Subcutaneous adipose tissue (tissue), 4 donors: ENCODE measurements around the gene TMPRSS11A. TPM values are rescaled to one million over a fixed set of nuclear protein-coding genes. Genes with fewer than 3 reads are reported as not detected.

Experiments
- CTCF ChIP-seq: fragments of 450-650 bp; IDR thresholded peaks from one replicate; pipeline ENCODE4 v1.5.1; 2016; ENCODE audit warnings: low read depth, mild to moderate bottlenecking, control low read depth, antibody characterized with exemption, moderate library complexity
- total RNA-seq, 4 donors: library from RNA; depleted of rRNA; stranded (reverse); fragments of >200 nt; gene quantifications; one replicate each; pipeline ENCODE4 v1.1.0, GENCODE V29; 2016

Gene TMPRSS11A
- total RNA-seq: not detected

DNA sequence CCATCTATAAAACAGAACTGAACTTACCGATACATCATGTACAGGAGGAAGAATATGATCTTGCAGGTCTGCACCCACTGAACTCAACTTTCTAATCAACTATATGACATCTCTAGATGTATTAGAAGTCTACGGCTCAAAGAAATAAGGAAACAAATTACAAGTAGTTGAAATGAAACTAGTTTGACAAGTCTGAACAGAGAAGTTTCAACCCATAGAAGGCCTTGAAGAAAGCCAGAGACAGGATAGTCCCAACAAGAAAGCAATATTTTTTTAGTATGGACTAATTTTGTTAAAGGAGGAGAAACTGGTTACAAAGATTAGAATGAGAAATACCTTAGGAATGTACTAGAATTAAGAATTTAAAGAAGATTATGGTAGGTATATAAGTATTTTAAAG is at the start of gene TMPRSS11A:
TSS of gene TMPRSS11A (minus strand) at position 138 of the 400 bp plus-strand sequence. CDS start at position 38, 100 bp downstream.
- no peak for TF ChIP-seq CTCF

DNA sequence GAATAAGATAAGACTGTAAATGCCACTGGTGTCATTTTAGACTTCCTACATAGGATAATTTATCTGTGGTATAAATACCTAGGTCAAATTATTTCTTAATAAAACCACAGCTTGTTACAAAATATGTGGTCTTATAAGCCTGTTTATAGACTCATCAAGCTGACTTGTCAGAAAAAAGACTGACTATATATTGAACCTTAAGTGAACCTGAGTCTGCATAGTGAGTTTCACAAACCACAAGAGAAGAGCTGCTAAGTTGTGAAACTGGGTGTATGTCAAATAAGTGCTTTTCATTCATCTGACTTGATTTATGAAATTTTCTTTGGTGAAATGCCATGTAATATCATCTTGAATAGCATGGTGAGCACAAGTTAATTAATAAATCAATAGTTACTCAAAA is 48.4 kb upstream of the TMPRSS11A start:
- no peak for TF ChIP-seq CTCF

DNA sequence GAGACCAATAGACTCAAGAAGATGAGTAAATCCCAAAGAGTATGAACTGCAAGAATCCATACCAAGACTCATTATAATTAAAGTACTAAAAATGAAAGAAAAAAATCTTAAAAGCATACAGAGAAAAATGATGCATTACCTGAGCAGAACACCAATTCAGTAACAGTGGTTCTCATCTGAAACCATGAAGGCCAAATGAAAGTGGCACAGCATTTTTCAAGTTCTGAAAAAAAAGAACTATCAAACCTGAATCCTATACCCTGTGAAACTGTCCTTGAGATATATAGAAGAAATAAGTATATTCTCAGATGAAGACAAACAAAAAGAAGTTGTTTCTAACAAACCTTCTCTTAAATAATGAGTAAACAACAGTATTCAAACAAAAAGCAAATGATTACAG is 39.6 kb upstream of the TMPRSS11A start:
- no peak for TF ChIP-seq CTCF

DNA sequence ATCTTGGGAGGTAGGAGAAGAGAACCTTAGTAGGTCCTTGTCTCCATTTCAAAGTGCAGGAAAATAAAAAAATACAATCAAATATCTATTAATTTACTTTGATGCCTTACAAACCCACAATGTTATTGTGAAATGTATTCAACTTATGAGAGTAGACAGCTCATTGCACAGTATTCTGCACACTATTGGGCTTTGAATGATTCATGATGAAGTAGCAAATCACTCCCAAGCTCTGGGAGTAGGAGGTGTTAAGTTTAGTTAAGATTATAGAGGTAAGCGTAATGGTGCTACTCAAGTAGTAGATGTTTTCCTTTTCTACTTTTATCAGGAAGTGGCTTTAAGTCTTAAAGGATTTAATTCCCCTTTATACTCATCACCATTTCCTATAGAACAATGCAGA is 32.8 kb upstream of the TMPRSS11A start:
- TF ChIP-seq CTCF: no peak

GRCh38 chr4:67988991-67989390 is 25.7 kb upstream of the TMPRSS11A start:
- TF ChIP-seq CTCF: no peak

DNA sequence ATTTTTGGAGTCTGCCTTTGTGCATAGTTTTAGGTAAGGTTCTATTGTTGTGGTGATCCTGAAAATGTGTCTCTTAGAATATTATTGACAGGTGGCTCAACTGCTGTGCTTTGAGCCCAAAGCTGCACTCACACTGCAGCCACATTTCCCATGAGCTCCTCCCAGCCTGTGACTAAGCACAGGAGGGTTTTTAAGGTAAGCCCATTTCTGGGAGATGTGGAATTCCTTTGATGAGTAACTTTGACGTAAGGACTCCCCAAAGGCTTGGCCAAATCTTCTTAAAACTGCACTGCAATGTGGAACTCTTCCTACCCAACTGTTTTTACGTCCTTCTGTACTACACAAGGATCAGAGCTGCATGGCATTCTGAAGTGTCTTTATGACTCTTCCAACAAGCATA is 20.0 kb upstream of the TMPRSS11A start:
- TF ChIP-seq CTCF: no peak

GRCh38 chr4:67980512-67980911 is 17.2 kb upstream of the TMPRSS11A start:
- no peak for TF ChIP-seq CTCF
